ENCODE results near the gene WDTC1.

- TF ChIP-seq POLR2A (IDR thresholded peaks at IDR 0.05; ENCODE audit: low read depth) = no peak
- no peak for TF ChIP-seq EP300 (IDR thresholded peaks at IDR 0.05)
- no peak for TF ChIP-seq POLR2AphosphoS5 (IDR thresholded peaks at IDR 0.05)
Observed at GRCh38 chr1:27241677-27242076, 7.2 kb downstream of the WDTC1 start.

Data from esophagus muscularis mucosa (tissue), 3 donors.